H1 (cell line): ENCODE results near the gene APOA4. TPM values are rescaled to one million over a fixed set of nuclear protein-coding genes. Genes with fewer than 3 reads are reported as not detected.

Experiments used
- CEBPB ChIP-seq: IDR thresholded peaks from 2 replicates; pipeline ENCODE4 v1.6.1; 2012; ENCODE audit warnings: low read depth, low read length
- CHD7 ChIP-seq: fragments of 300-600 bp; sonication (generic); IDR thresholded peaks from 2 replicates; pipeline ENCODE4 v1.7.1; 2012; ENCODE audit warnings: low read length, moderate library complexity, mild to moderate bottlenecking, inconsistent platforms; ENCODE audit not compliant: insufficient replicate concordance
- GABPA ChIP-seq: IDR thresholded peaks from 2 replicates; pipeline ENCODE4 v1.6.1; 2011; ENCODE audit warnings: mild to moderate bottlenecking, low read length, moderate library complexity, borderline replicate concordance; ENCODE audit not compliant: insufficient read depth
- POLR2AphosphoS5 ChIP-seq: IDR thresholded peaks from 2 replicates; pipeline ENCODE4 v1.6.1; 2011; ENCODE audit warnings: low read depth, low read length
- RXRA ChIP-seq: IDR thresholded peaks from 2 replicates; pipeline ENCODE4 v1.6.1; 2011; ENCODE audit warnings: low read depth, mild to moderate bottlenecking, low read length, moderate library complexity; ENCODE audit not compliant: insufficient read depth
- SAP30 ChIP-seq: fragments of 300-600 bp; sonication (generic); IDR thresholded peaks from 2 replicates; pipeline ENCODE4 v1.7.1; 2012; ENCODE audit warnings: low read length, moderate library complexity, mild to moderate bottlenecking, inconsistent platforms; ENCODE audit not compliant: insufficient read depth, insufficient replicate concordance
- SP2 ChIP-seq: IDR thresholded peaks from 2 replicates; pipeline ENCODE4 v1.6.1; 2012; ENCODE audit warnings: mild to moderate bottlenecking, low read length, inconsistent platforms
- SRF ChIP-seq: IDR thresholded peaks from 2 replicates; pipeline ENCODE4 v1.6.1; 2011; ENCODE audit warnings: mild to moderate bottlenecking, low read depth, low read length, moderate library complexity
- polyA plus RNA-seq, 7 experiments: library from polyadenylated mRNA; depleted of rRNA in 3 of 7; stranded (reverse) in 5 of 7; unstranded in 2 of 7; fragments of >200 nt in 5 of 7; fragments of 200-250 nt in 2 of 7; gene quantifications; 1 replicate in 5 of 7; 2 replicates in 1 of 7; 4 replicates in 1 of 7; pipeline versions ENCODE4 v1.2.1 to v1.2.3, GENCODE V29; 2011 to 2013; ENCODE audit warnings: missing spikeins in 2 of 7, mixed read lengths in 2 of 7
- total RNA-seq: library from RNA; stranded (reverse); fragmentation: NEBNext Ultra II Directional; extraction: Animal tissue kit (Norgen Biotek cat#: 25700); gene quantifications from 2 replicates; pipeline ENCODE4 v1.2.1, GENCODE V29; 2021

APOA4 gene
- total and polyA plus RNA-seq, 2 of the 8 experiments (the other 6 are each of a cell fraction or from before 2014, with no cell fraction given) = not detected

DNA sequence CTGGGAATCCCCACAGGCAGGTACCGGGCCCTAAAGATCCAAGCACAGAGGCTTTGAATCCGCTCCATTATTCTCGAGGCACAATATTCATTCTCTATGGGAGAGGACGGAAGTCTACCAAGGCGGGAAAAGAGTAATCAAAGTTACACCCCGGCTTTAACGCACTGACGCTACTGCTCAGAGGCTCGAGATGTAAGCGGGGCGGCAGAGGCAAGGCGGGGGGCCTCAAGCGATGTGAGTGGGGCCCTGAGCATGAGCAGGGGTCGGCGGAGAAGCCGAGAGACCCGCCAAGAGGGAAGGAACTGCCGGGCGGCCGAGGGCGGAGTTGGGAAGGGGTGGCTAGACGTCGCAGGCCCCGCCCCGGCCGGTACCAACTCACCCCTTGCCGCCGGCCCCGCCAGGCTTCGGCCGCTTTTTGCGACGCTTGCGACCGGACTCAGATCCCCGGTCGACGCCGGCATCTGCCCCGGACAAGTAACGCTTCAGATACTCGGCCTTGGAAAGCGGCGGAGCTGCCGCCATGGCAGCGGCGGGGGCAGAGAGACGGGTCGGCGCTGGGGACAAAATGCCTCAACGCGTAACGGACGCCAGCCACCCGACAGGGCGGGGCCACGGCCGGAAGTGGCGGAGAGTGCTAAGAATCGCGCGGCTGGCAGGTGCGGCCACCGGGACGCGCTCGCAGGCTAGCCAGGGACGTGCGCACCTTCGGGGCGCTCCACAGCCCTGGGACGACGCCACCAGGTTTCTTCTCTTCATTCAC lies 50.5 kb downstream of the APOA4 start, which contains the start of gene BUD13 (continued):
- no peak for TF ChIP-seq CHD7
- TF ChIP-seq POLR2AphosphoS5 = peak; percentile 85
- TF ChIP-seq SP2 = no peak
- TF ChIP-seq CEBPB = peak; percentile 18; the same call in 1 of the 2 replicates
- TF ChIP-seq GABPA = no peak; the same call in 1 of the 2 replicates
- no peak for TF ChIP-seq RXRA
- TF ChIP-seq SRF = no peak
- peak; percentile 46 for TF ChIP-seq SAP30
